ENCODE results near the gene GLYR1.

Gene GLYR1

GRCh38 chr16:4776141-4776705 is 70.9 kb downstream of the GLYR1 start:
- Histone ChIP-seq H3K27ac (ENCODE audit: low read length) (no peak overlapping the region), H3K9me3 (replicated peaks; ENCODE audit: insufficient read depth, low read length) (no peaks in the 10 kb centered on the region), H3K9ac (ENCODE audit: low read length) (no peak overlapping the region), H3K4me2 (ENCODE audit: low read depth, low read length) (no peak overlapping the region), H3F3A (ENCODE audit: insufficient read depth, low read length) (no peaks in the 10 kb centered on the region), H3K27me3 (replicated peaks; ENCODE audit: insufficient read depth, low read length) (0 out of 2 replicates have a peak, but pooled peaks cover 5% of the 10 kb centered on the region), H4K20me1 (ENCODE audit: insufficient read depth, low read length) (no peaks in the 10 kb centered on the region), H2AFZ (ENCODE audit: low read length) (no peak overlapping the region), H3K4me1 (ENCODE audit: low read length) (no peaks in the 10 kb centered on the region), H3K36me3 (replicated peaks; ENCODE audit: insufficient read depth, low read length) (no peaks in the 10 kb centered on the region), H3K79me2 (ENCODE audit: low read length) (no peaks in the 10 kb centered on the region), H3K9me2 (replicated peaks; ENCODE audit: insufficient read depth, low read length) (no peaks in the 10 kb centered on the region), H3K4me3 (ENCODE audit: low read length) (no peak overlapping the region)
- no peak for DNase-seq
- TF ChIP-seq CTCF (IDR thresholded peaks at IDR 0.05; ENCODE audit: low read length) (no peak), EZH2 (optimal IDR thresholded peaks at IDR 0.05; ENCODE audit: low read depth, low read length) (no peak), EZH2phosphoT487 (IDR thresholded peaks at IDR 0.05; ENCODE audit: low read length) (no peak)

- no peaks in the 10 kb centered on the region for H3K9me3 ChIP-seq (replicated peaks; ENCODE audit: insufficient read depth, low read length)
- H4K20me1 ChIP-seq (ENCODE audit: insufficient read depth, low read length): no peaks in the 10 kb centered on the region
- H3K79me2 ChIP-seq (ENCODE audit: low read length): no peaks in the 10 kb centered on the region
- no peak overlapping the region for H3K27ac ChIP-seq (ENCODE audit: low read length)
- no peaks in the 10 kb centered on the region for H3K4me1 ChIP-seq (ENCODE audit: low read length)
- no peak for TF ChIP-seq EZH2phosphoT487 (IDR thresholded peaks at IDR 0.05; ENCODE audit: low read length)
- TF ChIP-seq CTCF (IDR thresholded peaks at IDR 0.05; ENCODE audit: low read length): no peak
- no peak for TF ChIP-seq EZH2 (optimal IDR thresholded peaks at IDR 0.05; ENCODE audit: low read depth, low read length)
- H3K4me3 ChIP-seq (ENCODE audit: low read length): no peak overlapping the region
- H3F3A ChIP-seq (ENCODE audit: insufficient read depth, low read length): no peaks in the 10 kb centered on the region
- H3K4me2 ChIP-seq (ENCODE audit: low read depth, low read length): no peak overlapping the region
- no peaks in the 10 kb centered on the region for H3K36me3 ChIP-seq (replicated peaks; ENCODE audit: insufficient read depth, low read length)
- H2AFZ ChIP-seq (ENCODE audit: low read length): no peak overlapping the region
- DNase-seq: no peak
- no peaks in the 10 kb centered on the region for H3K9me2 ChIP-seq (replicated peaks; ENCODE audit: insufficient read depth, low read length)
- H3K9ac ChIP-seq (ENCODE audit: low read length): no peak overlapping the region
- H3K27me3 ChIP-seq (replicated peaks; ENCODE audit: insufficient read depth, low read length): 0 out of 2 replicates have a peak, but pooled peaks cover 5% of the 10 kb centered on the region
These were observed 72.1 kb downstream of the GLYR1 start for GRCh38 chr16:4775005-4775404.

GRCh38 chr16:4772351-4772750 is 74.7 kb downstream of the GLYR1 start:
- H3K36me3 ChIP-seq (replicated peaks; ENCODE audit: insufficient read depth, low read length): no peaks in the 10 kb centered on the region
- H2AFZ ChIP-seq (ENCODE audit: low read length): no peak overlapping the region
- no peak overlapping the region for H3K27ac ChIP-seq (ENCODE audit: low read length)
- no peaks in the 10 kb centered on the region for H3K79me2 ChIP-seq (ENCODE audit: low read length)
- no peak for DNase-seq
- peaks cover 3% of the 10 kb centered on the region; the same call in 1 of the 2 replicates for H3K4me1 ChIP-seq (ENCODE audit: low read length)
- TF ChIP-seq CTCF (IDR thresholded peaks at IDR 0.05; ENCODE audit: low read length) (no peak), EZH2phosphoT487 (IDR thresholded peaks at IDR 0.05; ENCODE audit: low read length) (no peak), EZH2 (optimal IDR thresholded peaks at IDR 0.05; ENCODE audit: low read depth, low read length) (no peak)
- no peak overlapping the region for H3K4me2 ChIP-seq (ENCODE audit: low read depth, low read length)
- no peak overlapping the region for H3K9ac ChIP-seq (ENCODE audit: low read length)
- H3K27me3 ChIP-seq (replicated peaks; ENCODE audit: insufficient read depth, low read length): 0 out of 2 replicates have a peak, but pooled peaks cover 5% of the 10 kb centered on the region
- H3K4me3 ChIP-seq (ENCODE audit: low read length): no peak overlapping the region
- no peaks in the 10 kb centered on the region for H3K9me2 ChIP-seq (replicated peaks; ENCODE audit: insufficient read depth, low read length)
- no peaks in the 10 kb centered on the region for H4K20me1 ChIP-seq (ENCODE audit: insufficient read depth, low read length)
- H3K9me3 ChIP-seq (replicated peaks; ENCODE audit: insufficient read depth, low read length): no peaks in the 10 kb centered on the region
- peaks cover 17% of the 10 kb centered on the region; the same call in 1 of the 2 replicates for H3F3A ChIP-seq (ENCODE audit: insufficient read depth, low read length)

All from MM.1S (cell line).